Measurements from ENCODE around the gene AQP7.

AQP7 gene

GRCh38 chr9:33378121-33378795 lies 24.1 kb downstream of the AQP7 start:
- no peak for DNase-seq (ENCODE audit: extremely low read depth, low read depth)
- TF ChIP-seq CTCF (IDR thresholded peaks at IDR 0.05; ENCODE audit: low read depth, low read length) = no peak

- DNase-seq (ENCODE audit: extremely low read depth, low read depth) = no peak
- no peak for TF ChIP-seq CTCF (IDR thresholded peaks at IDR 0.05; ENCODE audit: low read depth, low read length)
Observed at GRCh38 chr9:33377089-33377715, 25.2 kb downstream of the AQP7 start.

GRCh38 chr9:33375841-33376321 lies 26.5 kb downstream of the AQP7 start:
- DNase-seq (ENCODE audit: extremely low read depth, low read depth) = no peak
- no peak for TF ChIP-seq CTCF (IDR thresholded peaks at IDR 0.05; ENCODE audit: low read depth, low read length)

- no peak for TF ChIP-seq CTCF (IDR thresholded peaks at IDR 0.05; ENCODE audit: low read depth, low read length)
- no peak for DNase-seq (ENCODE audit: extremely low read depth, low read depth)
Observed at GRCh38 chr9:33375238-33375840, 27.0 kb downstream of the AQP7 start.

- DNase-seq (ENCODE audit: extremely low read depth, low read depth) = peak; percentile 44
- peak; percentile 94 for TF ChIP-seq CTCF (IDR thresholded peaks at IDR 0.05; ENCODE audit: low read depth, low read length)
Observed at GRCh38 chr9:33374634-33375237, 27.6 kb downstream of the AQP7 start.

- no peak for DNase-seq (ENCODE audit: extremely low read depth, low read depth)
- no peak for TF ChIP-seq CTCF (IDR thresholded peaks at IDR 0.05; ENCODE audit: low read depth, low read length)
Observed at GRCh38 chr9:33374190-33374589, 28.2 kb downstream of the AQP7 start.

- no peak for TF ChIP-seq CTCF (IDR thresholded peaks at IDR 0.05; ENCODE audit: low read depth, low read length)
- DNase-seq (ENCODE audit: extremely low read depth, low read depth) = no peak
Observed at GRCh38 chr9:33372900-33373299, 29.5 kb downstream of the AQP7 start.

All from AG09319 (cell line).